ENCODE data around the gene PHAX.
"Not testable (repeated sequence)": the region's sequence is repeated elsewhere in the genome, so short reads cannot be mapped to it uniquely, and the experiment has no call there.

The PHAX gene

GRCh38 chr5:126610160-126610559 is 9.4 kb downstream of the PHAX start:
- DNase-seq, result no peak

GRCh38 chr5:126610616-126611015 is 9.9 kb downstream of the PHAX start:
- DNase-seq, result no peak

GRCh38 chr5:126613941-126614592 is 13.3 kb downstream of the PHAX start:
- DNase-seq, result no peak

GRCh38 chr5:126615286-126615685 is 14.5 kb downstream of the PHAX start:
- no peak for DNase-seq

GRCh38 chr5:126617603-126618002 is 16.9 kb downstream of the PHAX start:
- not testable (repeated sequence) for DNase-seq

GRCh38 chr5:126619781-126620180 is 19.0 kb downstream of the PHAX start:
- DNase-seq, result no peak

- peak; percentile 9 for DNase-seq
These were observed 23.8 kb downstream of the PHAX start for GRCh38 chr5:126624534-126624933.

GRCh38 chr5:126628102-126628501 is 27.4 kb downstream of the PHAX start:
- DNase-seq, result no peak

GRCh38 chr5:126631920-126632319 is 31.2 kb downstream of the PHAX start:
- DNase-seq, result no peak

GRCh38 chr5:126633552-126633951 is 32.8 kb downstream of the PHAX start:
- no peak for DNase-seq

GRCh38 chr5:126635585-126635984 is 34.8 kb downstream of the PHAX start:
- no peak for DNase-seq

GRCh38 chr5:126636956-126637355 is 36.2 kb downstream of the PHAX start:
- DNase-seq, result no peak

- DNase-seq, result no peak
These were observed 40.1 kb downstream of the PHAX start for GRCh38 chr5:126640866-126641265.

- DNase-seq, result no peak
These were observed 40.6 kb downstream of the PHAX start for GRCh38 chr5:126641387-126641786.

GRCh38 chr5:126645132-126645531 is 44.4 kb downstream of the PHAX start:
- no peak for DNase-seq

- DNase-seq, result no peak
These were observed 46.3 kb downstream of the PHAX start for GRCh38 chr5:126647071-126647470.

GRCh38 chr5:126648471-126648870 is 47.7 kb downstream of the PHAX start:
- DNase-seq, result no peak

GRCh38 chr5:126649057-126649456 is 48.3 kb downstream of the PHAX start:
- not testable (repeated sequence) for DNase-seq

GRCh38 chr5:126649709-126650108 is 49.0 kb downstream of the PHAX start:
- not testable (repeated sequence) for DNase-seq

GRCh38 chr5:126650463-126650862 is 49.7 kb downstream of the PHAX start:
- DNase-seq, result no peak

- DNase-seq, result no peak
These were observed 50.3 kb downstream of the PHAX start for GRCh38 chr5:126651013-126651577.

- DNase-seq, result no peak
These were observed 55.8 kb downstream of the PHAX start for GRCh38 chr5:126656401-126657007.

- DNase-seq, result no peak
These were observed 57.8 kb downstream of the PHAX start for GRCh38 chr5:126658561-126658960.

GRCh38 chr5:126659805-126660482 is 59.2 kb downstream of the PHAX start:
- no peak for DNase-seq

All from T1000 (cell line).